HepG2 (cell line): Measurements from ENCODE around the gene COX14. TPM values are rescaled to one million over a fixed set of nuclear protein-coding genes. Genes with fewer than 3 reads are reported as not detected.

Experiments used
- ATAC-seq: fragments of 200-7000 bp; cut with Tn5 transposase; 3 replicates; pipeline ENCODE4 v1.9.1; 2020; ENCODE audit warnings: mild to moderate bottlenecking, moderate library complexity
- BruUV-seq: library from RNA; stranded (reverse); fragments of 400-500 nt; replicated peaks from 2 replicates; lab custom pipeline; 2021; lab: Mats Ljungman, UMichigan
- CTCF ChIA-PET: fragments of 300-600 bp; formaldehyde crosslinking; extraction: SDS; loops from one replicate; lab custom pipeline; 2021; ENCODE audit warnings: low total read pairs, inconsistent platforms, low intra/inter-chr PET ratio; lab: Yijun Ruan, JAX
- POLR2A ChIA-PET: fragments of 350-600 bp; sonication (Branson Sonifier 250); formaldehyde crosslinking; loops from one replicate; lab custom pipeline; 2020; ENCODE audit warnings: antibody characterized with exemption, inconsistent platforms; lab: Yijun Ruan, JAX
- DNase-seq: peaks from one replicate; pipeline ENCODE4 v3.0.0-alpha.2; 2015; ENCODE audit warnings: low spot score
- FAIRE-seq: peaks from 3 replicates; lab custom pipeline; 2011; peaks lifted over from hg19 to GRCh38; lab: Jason Lieb, UNC
- H2AFZ ChIP-seq: one replicate; pipeline ENCODE4 v1.6.1; 2011; ENCODE audit warnings: low read length, inconsistent platforms
- H3K27ac ChIP-seq: fragments of 300-600 bp; 3 replicates; pipeline ENCODE4 v1.8.0; 2011; ENCODE audit warnings: mixed run types, mild to moderate bottlenecking, mixed read lengths, low read length, inconsistent platforms; ENCODE audit not compliant: insufficient read depth; ENCODE audit errors: extremely low read length
- H3K27me3 ChIP-seq, 2 experiments: fragments of 200-600 bp in 1 of 2; 2 replicates in 1 of 2; 3 replicates in 1 of 2; pipeline versions ENCODE4 v1.6.0 to v1.8.0; 2011; ENCODE audit warnings: low read length in 2 of 2, mild to moderate bottlenecking in 2 of 2, moderate library complexity in 2 of 2, inconsistent platforms in 1 of 2; ENCODE audit not compliant: insufficient read depth in 2 of 2, control insufficient read depth in 1 of 2
- H3K36me3 ChIP-seq, 2 experiments: fragments of 200-600 bp in 1 of 2; replicated peaks in 1 of 2; 2 replicates in 1 of 2; 3 replicates in 1 of 2; pipeline versions ENCODE4 v1.5.1 to v1.8.0; 2011; ENCODE audit warnings: low read length in 2 of 2, inconsistent platforms in 1 of 2; ENCODE audit not compliant: insufficient read depth in 2 of 2, control insufficient read depth in 1 of 2
- H3K4me1 ChIP-seq: 2 replicates; pipeline ENCODE4 v1.5.1; 2012; ENCODE audit warnings: low read length, inconsistent platforms; ENCODE audit not compliant: insufficient read depth
- H3K4me2 ChIP-seq: 2 replicates; pipeline ENCODE4 v1.6.0; 2011; ENCODE audit warnings: low read depth, low read length, inconsistent platforms
- H3K4me3 ChIP-seq, 3 experiments: fragments of 200-600 bp in 1 of 3; sonication (generic), shearing (Covaris generic) in 1 of 3; replicated peaks in 1 of 3; 2 replicates each; pipeline ENCODE4 v1.5.1; 2011 to 2016; ENCODE audit warnings: low read length in 3 of 3, inconsistent platforms in 2 of 3, low read depth in 2 of 3, mild to moderate bottlenecking in 2 of 3, control low read depth in 1 of 3, mixed read lengths in 1 of 3; ENCODE audit not compliant: insufficient read depth in 1 of 3
- H3K79me2 ChIP-seq: one replicate; pipeline ENCODE4 v1.6.1; 2011; ENCODE audit warnings: low read length, inconsistent platforms; ENCODE audit not compliant: insufficient read depth
- H3K9ac ChIP-seq: 2 replicates; pipeline ENCODE4 v1.6.0; 2011; ENCODE audit warnings: mild to moderate bottlenecking, low read depth, low read length, inconsistent platforms; ENCODE audit not compliant: insufficient read depth
- H3K9me3 ChIP-seq: 2 replicates; pipeline ENCODE4 v1.5.1; 2012; ENCODE audit warnings: mild to moderate bottlenecking, low read length
- H4K20me1 ChIP-seq: 2 replicates; pipeline ENCODE4 v1.6.0; 2011; ENCODE audit warnings: inconsistent platforms, mild to moderate bottlenecking, low read length, moderate library complexity; ENCODE audit not compliant: insufficient read depth
- CTCF ChIP-seq: sonication (generic); formaldehyde crosslinking; IDR thresholded peaks from 2 replicates; pipeline ENCODE4 v1.5.0; 2020; ENCODE audit warnings: mild to moderate bottlenecking, missing genetic modification reagents, moderate library complexity
- DPF2 ChIP-seq: sonication (generic); formaldehyde crosslinking; IDR thresholded peaks from 2 replicates; pipeline ENCODE4 v1.4.0; 2020; ENCODE audit warnings: mild to moderate bottlenecking, low read depth, missing genetic modification reagents, borderline replicate concordance
- FOXC1 ChIP-seq: sonication (generic); formaldehyde crosslinking; IDR thresholded peaks from 2 replicates; pipeline ENCODE4 v1.8.0; 2022; ENCODE audit warnings: mild to moderate bottlenecking, missing genetic modification reagents, borderline replicate concordance
- GTF3A ChIP-seq: sonication (generic); formaldehyde crosslinking; conservative IDR thresholded peaks from 2 replicates; pipeline ENCODE4 v1.4.0; 2020; ENCODE audit warnings: mild to moderate bottlenecking, missing genetic modification reagents
- POLR2A ChIP-seq, 2 experiments: IDR thresholded peaks; 2 replicates each; pipeline ENCODE4 v1.6.1; 2011; ENCODE audit warnings: low read depth in 2 of 2, low read length in 2 of 2, mild to moderate bottlenecking in 1 of 2, moderate library complexity in 1 of 2; ENCODE audit not compliant: insufficient read depth in 1 of 2
- RAD21 ChIP-seq: fragments of 450-650 bp; formaldehyde crosslinking; IDR thresholded peaks from 2 replicates; pipeline ENCODE4 v1.5.0; 2020; ENCODE audit warnings: mild to moderate bottlenecking
- XRCC5 ChIP-seq: fragments of 200-400 bp; formaldehyde crosslinking; optimal IDR thresholded peaks from 2 replicates; pipeline ENCODE3; 2017; ENCODE audit warnings: mild to moderate bottlenecking, low read length
- ZNF574 ChIP-seq: sonication (generic); formaldehyde crosslinking; IDR thresholded peaks from 2 replicates; pipeline ENCODE4 v1.4.0; 2020; ENCODE audit warnings: missing genetic modification reagents
- ZNF646 ChIP-seq: sonication (generic); formaldehyde crosslinking; IDR thresholded peaks from 2 replicates; pipeline ENCODE4 v1.9.0; 2021; ENCODE audit warnings: mild to moderate bottlenecking, missing genetic modification reagents
- WGBS: methylation state at CpG from one replicate; pipeline ENCODE4 v1.1.6; 2017; ENCODE audit warnings: low lambda C conversion rate; 5-methylcytosine and 5-hydroxymethylcytosine counted together
- in situ Hi-C: cut with HindIII; loops from 2 replicates; pipeline ENCODE4 v1.10.0; 2017; ENCODE audit warnings: low pct_unique_long_range_greater_than_20kb; ENCODE audit not compliant: extremely low pct_ligation_motif_present
- intact Hi-C: fragments of 100-400 bp; cut with micrococcal nuclease; formaldehyde crosslinking; loops from one replicate; pipeline ENCODE4 v1.10.0; 2022; ENCODE audit not compliant: unreplicated experiment
- polyA plus RNA-seq, 8 experiments: library from polyadenylated mRNA; depleted of rRNA in 3 of 8; stranded (reverse) in 7 of 8; unstranded in 1 of 8; fragments of >200 nt; fragmentation: Illumina TruSeq in 4 of 8; extraction: Trizol in 4 of 8; gene quantifications; 2 replicates each; pipeline versions ENCODE4 v1.2.1 to v1.2.3, GENCODE V29; 2011 to 2016; ENCODE audit warnings: low read depth in 4 of 8, missing spikeins in 1 of 8, mixed read lengths in 1 of 8; ENCODE audit not compliant: insufficient read depth in 1 of 8
- total RNA-seq, 5 experiments: library from RNA; depleted of rRNA; stranded (reverse); fragments of >200 nt; fragmentation: Illumina TruSeq; extraction: Trizol; gene quantifications; 2 replicates each; pipeline ENCODE4 v1.2.3, GENCODE V29; 2016; ENCODE audit warnings: low read depth in 1 of 5

COX14 gene
- total and polyA plus RNA-seq, 2 of the 13 experiments (the other 11 are each of a cell fraction or from before 2014, with no cell fraction given) = 53.0 to 71.6 TPM

DNA sequence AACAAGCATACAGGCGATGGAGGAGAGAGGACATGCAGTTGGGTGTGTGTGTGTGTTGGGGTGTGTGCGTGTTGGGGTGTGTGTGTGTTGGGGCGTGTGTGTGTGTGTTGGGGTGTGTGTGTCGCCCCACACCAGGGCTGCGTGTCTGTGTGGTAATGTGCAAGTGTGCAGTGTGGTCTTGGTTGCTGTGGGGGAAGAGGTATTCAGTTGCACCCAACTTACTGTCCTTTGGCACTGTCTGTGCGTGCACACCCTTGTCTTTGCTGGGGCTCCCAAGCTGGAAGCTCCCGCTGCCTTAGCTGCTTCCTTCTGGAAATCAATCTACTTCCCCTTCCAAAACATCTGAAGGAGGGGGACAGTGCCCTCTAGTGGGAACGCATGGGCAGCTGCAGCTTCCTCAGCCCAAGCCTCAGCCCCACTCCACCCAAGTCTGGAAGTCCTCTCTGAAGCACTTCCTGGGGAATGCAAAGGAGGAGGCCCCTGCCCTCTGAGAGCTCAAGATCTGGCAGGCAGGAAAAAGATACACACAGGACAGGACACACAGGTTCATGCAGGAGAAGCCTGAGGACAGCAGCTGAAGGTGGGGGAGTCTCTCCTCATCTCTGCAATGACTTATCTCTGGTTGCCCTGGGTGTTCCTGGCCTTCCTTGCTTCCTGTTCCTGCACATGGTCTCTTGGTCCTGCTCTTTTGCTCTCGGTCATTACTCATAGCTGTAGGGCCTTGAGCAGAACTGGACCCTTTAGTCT lies 41.5 kb upstream of the COX14 start:
- ATAC-seq (peak; percentile 29), DNase-seq (peak; percentile 53), FAIRE-seq (peak; percentile 90)
- in situ Hi-C loops (loop anchor here (5.0 kb wide), 1 partner anchor 107 kb away; no protein-coding TSS in a partner anchor), intact Hi-C loops (loop anchor here (1.0 kb wide), 2 partner anchors 31 to 103 kb away; no protein-coding TSS in a partner anchor)
- Histone ChIP-seq H3K4me1 (peaks cover 25% of the 10 kb centered on the region), H3K9ac (no peak overlapping the region), H3K79me2 (no peaks in the 10 kb centered on the region), H2AFZ (no peak overlapping the region), H3K4me2 (peak overlapping the region; percentile 57), H4K20me1 (no peaks in the 10 kb centered on the region), H3K27me3 (peaks cover 1 to 7% of the 10 kb centered on the region in 2 experiments; a peak in 4 of 5 replicates), H3K4me3 (no peak overlapping the region), H3K36me3 (no peaks in the 10 kb centered on the region), H3K9me3 (no peaks in the 10 kb centered on the region), H3K27ac (no peak overlapping the region)
- CTCF ChIA-PET = interaction anchor here (1.1 to 3.6 kb wide), 4 partner anchors 31 to 203 kb away, joined by 3 to 43 read pairs (median 11); no protein-coding TSS in a partner anchor
- WGBS = 53% methylated on average over 7 of the region's 9 CpGs
- BruUV-seq = no TSS peak
- POLR2A ChIA-PET = interaction anchor here (0.9 to 1.6 kb wide), 4 partner anchors 12 to 97 kb away, joined by 3 to 5 read pairs (median 4); partner anchors contain the start of genes CERS5 and COX14
- TF ChIP-seq XRCC5 (peak; percentile 46), ZNF574 (CRISPR knock-in tag) (0 out of 2 replicates have a peak, but pooled peaks have one; percentile 41), CTCF (peak; percentile 94), ZNF646 (CRISPR knock-in tag) (0 out of 2 replicates have a peak, but pooled peaks have one; percentile 39), GTF3A (CRISPR knock-in tag) (no peak), RAD21 (peak; percentile 76), DPF2 (CRISPR knock-in tag) (no peak), POLR2A (IDR thresholded peaks at IDR 0.05; ENCODE audit: insufficient read depth in 1 of 2, low read depth in 2 of 2, low read length in 2 of 2) (no peak), FOXC1 (CRISPR knock-in tag) (0 out of 2 replicates have a peak, but pooled peaks have one; percentile 37)
